ENCODE measurements around the gene NPS.

NPS gene

DNA sequence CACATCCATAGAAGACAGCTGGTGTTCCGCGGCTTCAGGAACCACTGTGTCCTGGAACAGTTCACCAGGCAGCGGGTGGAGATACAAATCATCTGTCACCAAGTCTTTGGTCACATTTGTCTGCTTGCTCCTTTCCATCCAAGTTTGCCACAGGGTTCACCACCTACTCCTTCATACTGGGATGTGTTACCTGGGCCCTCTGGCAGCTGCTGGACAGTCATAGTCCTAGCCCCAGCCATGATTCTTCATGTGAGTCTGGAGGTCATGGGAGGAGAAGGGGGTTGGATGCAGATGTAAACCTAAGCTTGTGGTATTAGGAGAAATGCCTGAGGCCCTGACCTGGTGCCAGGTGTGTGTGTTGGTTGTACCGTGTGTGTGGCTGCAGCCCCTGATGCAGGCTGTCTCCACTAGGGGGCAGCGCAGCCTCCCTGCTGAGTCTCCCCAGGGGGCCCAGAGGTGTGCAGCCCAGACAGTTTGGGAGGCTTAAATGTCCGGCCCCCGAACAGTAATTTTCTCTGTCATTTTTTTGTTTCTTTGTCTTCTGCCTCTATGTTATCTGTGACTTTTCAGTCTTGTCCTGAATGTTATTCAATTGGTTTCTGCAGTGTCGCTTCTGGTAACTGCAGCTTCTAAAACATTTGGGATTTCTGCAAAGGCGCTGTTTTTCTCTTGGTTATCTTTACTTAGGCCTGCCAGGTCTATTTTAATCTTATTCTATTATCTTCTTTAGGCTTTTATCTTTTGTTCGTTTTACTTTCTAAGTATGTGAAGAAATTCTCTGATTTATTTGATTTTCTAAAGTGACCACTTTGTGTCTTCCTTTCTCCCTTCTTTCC is 14.8 kb downstream of the NPS start:
- H3K4me3 ChIP-seq (ENCODE audit: control insufficient read depth, low read depth, low read length), result no peak overlapping the region
- peak; percentile 52 for TF ChIP-seq CTCF (conservative IDR thresholded peaks at IDR 0.05; ENCODE audit: control insufficient read depth, insufficient read depth, low read depth, low read length)
- DNase-seq (ENCODE audit: low read depth), result peak; percentile 5

DNA sequence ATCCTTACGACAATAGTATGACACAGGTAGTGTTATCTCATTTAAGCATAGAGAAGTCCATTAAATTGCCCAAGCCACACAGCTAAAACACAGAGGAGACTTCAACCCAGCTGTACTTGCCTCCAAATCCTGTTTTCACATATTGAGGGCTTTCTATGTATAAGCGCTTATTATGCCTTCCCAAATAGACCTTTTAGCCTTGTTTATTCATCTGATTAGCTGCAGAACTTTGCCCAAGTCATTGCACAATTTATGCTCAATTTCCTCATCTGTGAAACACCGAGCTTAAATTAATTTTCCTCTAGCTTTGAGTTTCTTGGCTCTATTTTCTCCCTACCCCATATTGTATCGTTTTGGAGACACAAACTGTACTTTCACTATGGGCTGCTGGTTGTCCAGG is 15.5 kb downstream of the NPS start:
- DNase-seq (ENCODE audit: low read depth), result no peak
- TF ChIP-seq CTCF (conservative IDR thresholded peaks at IDR 0.05; ENCODE audit: control insufficient read depth, insufficient read depth, low read depth, low read length), result no peak
- no peak overlapping the region for H3K4me3 ChIP-seq (ENCODE audit: control insufficient read depth, low read depth, low read length)

DNA sequence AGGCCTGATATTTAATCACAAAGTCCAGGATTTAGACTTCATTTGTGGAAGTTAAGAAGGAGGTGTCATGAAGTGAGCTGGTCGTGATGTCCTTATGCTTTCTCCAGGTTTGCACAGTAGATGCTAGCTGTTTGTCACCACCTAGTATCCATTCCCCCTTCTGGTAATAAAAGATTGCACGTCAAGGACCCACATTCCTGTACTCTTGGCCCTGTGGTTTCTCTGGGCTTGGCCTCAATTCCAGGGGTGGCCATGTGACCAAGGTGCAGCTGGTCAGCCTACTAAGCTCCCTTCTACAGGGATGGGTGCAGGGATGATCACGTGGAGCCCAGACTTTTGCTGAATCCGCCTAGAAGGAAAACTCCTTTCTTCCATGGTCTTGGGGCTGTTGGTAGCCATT is 16.5 kb downstream of the NPS start:
- no peak for TF ChIP-seq CTCF (conservative IDR thresholded peaks at IDR 0.05; ENCODE audit: control insufficient read depth, insufficient read depth, low read depth, low read length)

DNA sequence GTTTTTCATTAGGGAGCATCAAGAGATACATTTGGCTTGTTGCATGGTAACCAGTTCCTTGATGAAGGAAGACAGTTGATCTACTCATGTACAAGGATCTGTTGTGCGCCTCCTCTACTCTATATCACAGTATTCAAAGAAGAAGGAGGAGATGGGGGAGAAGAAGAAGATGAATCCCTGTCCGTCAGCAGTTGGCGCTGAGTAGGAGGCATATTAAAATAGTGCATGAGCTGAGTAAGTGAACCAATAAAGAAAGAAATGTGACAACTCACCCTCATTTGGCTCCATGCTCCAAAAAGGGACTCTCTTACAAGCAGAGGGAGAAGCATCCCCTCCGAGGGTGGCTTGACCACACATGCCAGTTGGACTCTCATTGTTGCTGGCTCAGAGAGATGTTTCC is 20.1 kb downstream of the NPS start:
- DNase-seq (ENCODE audit: low read depth), result no peak
- no peak for TF ChIP-seq CTCF (conservative IDR thresholded peaks at IDR 0.05; ENCODE audit: control insufficient read depth, insufficient read depth, low read depth, low read length)
- no peak overlapping the region for H3K4me3 ChIP-seq (ENCODE audit: control insufficient read depth, low read depth, low read length)

More for the DNA sequence above, 16.5 kb downstream of the NPS start:
- no peak overlapping the region for H3K4me3 ChIP-seq (ENCODE audit: control insufficient read depth, low read depth, low read length)
- no peak for DNase-seq (ENCODE audit: low read depth)

DNA sequence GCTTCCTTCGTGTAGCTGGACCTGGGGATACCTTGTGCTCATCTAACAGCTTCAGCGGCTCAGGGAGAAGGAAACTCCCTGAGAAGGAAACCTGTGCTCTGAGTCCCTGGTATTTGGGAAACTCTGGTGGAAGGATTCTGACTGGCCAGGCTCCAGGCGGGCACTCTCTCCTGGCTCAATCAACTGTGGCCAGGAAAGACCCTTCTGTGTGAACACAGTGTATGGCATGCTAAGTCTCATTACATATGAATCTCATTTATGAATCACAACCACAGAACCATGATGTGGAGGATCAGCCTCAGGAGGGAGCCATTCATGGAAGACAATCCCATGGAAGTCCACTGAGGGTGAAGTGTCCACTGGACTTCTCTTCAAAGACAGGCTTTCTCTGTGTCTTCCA is 20.9 kb downstream of the NPS start:
- no peak for TF ChIP-seq CTCF (conservative IDR thresholded peaks at IDR 0.05; ENCODE audit: control insufficient read depth, insufficient read depth, low read depth, low read length)
- DNase-seq (ENCODE audit: low read depth), result no peak

DNA sequence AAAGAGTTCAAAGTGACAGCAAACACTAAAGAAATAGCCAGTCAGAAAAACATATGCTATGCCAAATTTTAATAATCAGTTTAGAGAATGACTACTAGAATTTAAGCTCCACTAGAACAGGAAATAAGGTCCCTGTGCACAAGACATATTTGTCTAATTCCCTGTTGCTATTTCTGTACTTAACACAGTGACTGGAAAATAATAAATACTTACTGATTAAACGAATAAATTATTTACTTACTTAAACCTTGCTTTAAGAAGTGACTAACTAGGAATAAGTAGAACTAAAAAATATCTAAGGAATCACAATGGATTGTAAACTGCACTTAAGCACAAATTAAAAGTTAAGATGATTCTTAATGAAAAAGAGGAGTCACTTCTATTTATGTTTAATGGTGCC is 22.3 kb downstream of the NPS start:
- no peak for TF ChIP-seq CTCF (conservative IDR thresholded peaks at IDR 0.05; ENCODE audit: control insufficient read depth, insufficient read depth, low read depth, low read length)
- no peak for DNase-seq (ENCODE audit: low read depth)
- H3K4me3 ChIP-seq (ENCODE audit: control insufficient read depth, low read depth, low read length), result no peak overlapping the region

More for the DNA sequence above, 20.9 kb downstream of the NPS start:
- no peak overlapping the region for H3K4me3 ChIP-seq (ENCODE audit: control insufficient read depth, low read depth, low read length)

Data from fibroblast of mammary gland (primary cell).